Endometrial microvascular endothelial cells (primary cell): Measurements from ENCODE around the gene PARP1. TPM values are rescaled to one million over a fixed set of nuclear protein-coding genes. Genes with fewer than 3 reads are reported as not detected.

ENCODE experiments used
- in situ Hi-C: cut with HindIII; loops from 2 replicates; pipeline ENCODE4 v1.10.0; 2017; ENCODE audit warnings: low sequenced_read_pairs, low pct_unique_long_range_greater_than_20kb; ENCODE audit errors: inconsistent ontology term
- total RNA-seq: library from RNA; depleted of rRNA; stranded (reverse); fragments of >200 nt; gene quantifications from one replicate; pipeline ENCODE4 v1.2.3, GENCODE V29; 2015; ENCODE audit errors: inconsistent ontology term

The PARP1 gene
- total RNA-seq, 1 donor from 2014 or later: 228 TPM

- in situ Hi-C loops: no loop called here
Observed at GRCh38 chr1:226409392-226409791, 1.5 kb upstream of the PARP1 start.

GRCh38 chr1:226408285-226409184, 642 bp upstream of the PARP1 start:
- in situ Hi-C loops: no loop called here

- in situ Hi-C loops: no loop called here
Observed at GRCh38 chr1:226407199-226407496, 745 bp downstream of the PARP1 start.

- in situ Hi-C loops: no loop called here
Observed at GRCh38 chr1:226406401-226406881, 1.5 kb downstream of the PARP1 start.

- in situ Hi-C loops: no loop called here
Observed at GRCh38 chr1:226405411-226405988, 2.4 kb downstream of the PARP1 start.

GRCh38 chr1:226404904-226405222, 3.0 kb downstream of the PARP1 start:
- in situ Hi-C loops: no loop called here

GRCh38 chr1:226404063-226404903, 3.6 kb downstream of the PARP1 start:
- in situ Hi-C loops: no loop called here

GRCh38 chr1:226403201-226404034, 4.5 kb downstream of the PARP1 start:
- in situ Hi-C loops: no loop called here

- in situ Hi-C loops: no loop called here
Observed at GRCh38 chr1:226402739-226403165, 5.1 kb downstream of the PARP1 start.

GRCh38 chr1:226401355-226402303, 6.3 kb downstream of the PARP1 start:
- in situ Hi-C loops: no loop called here

- in situ Hi-C loops: no loop called here
Observed at GRCh38 chr1:226400519-226401354, 7.2 kb downstream of the PARP1 start.

- in situ Hi-C loops: no loop called here
Observed at GRCh38 chr1:226397955-226398636, 9.8 kb downstream of the PARP1 start.

GRCh38 chr1:226397011-226397926, 10.6 kb downstream of the PARP1 start:
- in situ Hi-C loops: no loop called here

- in situ Hi-C loops: no loop called here
Observed at GRCh38 chr1:226395753-226396152, 12.1 kb downstream of the PARP1 start.

GRCh38 chr1:226394462-226394861, 13.4 kb downstream of the PARP1 start:
- in situ Hi-C loops: no loop called here
